ENCODE measurements around the gene GTSE1. TPM values are rescaled to one million over a fixed set of nuclear protein-coding genes. Genes with fewer than 3 reads are reported as not detected.
A peak's percentile ranks its signal among the peaks of the same experiment; 100 is the strongest.

Gene GTSE1
- total RNA-seq, 1 donor from 2014 or later = 16.7 TPM

- no peak for TF ChIP-seq CTCF (IDR thresholded peaks at IDR 0.05; ENCODE audit: unreplicated experiment)
- Mint-ChIP-seq H3K27me3 (ENCODE audit: low read depth) (no peaks in the 10 kb centered on the region), H3K9me3 (no peaks in the 10 kb centered on the region), H3K27ac (no peak overlapping the region), H3K4me3 (no peak overlapping the region), H3K4me1 (peaks cover 6% of the 10 kb centered on the region), H3K36me3 (peaks cover 4% of the 10 kb centered on the region)
- no peak for DNase-seq (ENCODE audit: low spot score in 2 of 2, unreplicated experiment in 2 of 2)
Observed at GRCh38 chr22:46330426-46330825, 33.8 kb downstream of the GTSE1 start.

- no peak overlapping the region for H3K4me3 Mint-ChIP-seq
- DNase-seq (ENCODE audit: low spot score in 2 of 2, unreplicated experiment in 2 of 2) = no peak
- H3K27ac Mint-ChIP-seq = no peak overlapping the region
- H3K4me1 Mint-ChIP-seq = peaks cover 10% of the 10 kb centered on the region
- H3K27me3 Mint-ChIP-seq (ENCODE audit: low read depth) = no peaks in the 10 kb centered on the region
- H3K36me3 Mint-ChIP-seq = peaks cover 2% of the 10 kb centered on the region
- no peak for TF ChIP-seq CTCF (IDR thresholded peaks at IDR 0.05; ENCODE audit: unreplicated experiment)
- H3K9me3 Mint-ChIP-seq = no peaks in the 10 kb centered on the region
Observed at GRCh38 chr22:46331496-46331895, 34.8 kb downstream of the GTSE1 start.

- H3K36me3 Mint-ChIP-seq = peaks cover 15% of the 10 kb centered on the region
- no peak for TF ChIP-seq CTCF (IDR thresholded peaks at IDR 0.05; ENCODE audit: unreplicated experiment)
- H3K9me3 Mint-ChIP-seq = no peaks in the 10 kb centered on the region
- peak; percentile 73 to 76 for DNase-seq (ENCODE audit: low spot score in 2 of 2, unreplicated experiment in 2 of 2)
- H3K4me3 Mint-ChIP-seq = peak within 1 kb of the TSS; percentile 94
- peaks cover 16% of the 10 kb centered on the region for H3K4me1 Mint-ChIP-seq
- peak within 1 kb of the TSS; percentile 97 for H3K27ac Mint-ChIP-seq
- H3K27me3 Mint-ChIP-seq (ENCODE audit: low read depth) = no peaks in the 10 kb centered on the region
Observed at GRCh38 chr22:46335201-46336118, 38.8 kb downstream of the GTSE1 start, which contains the start of gene TRMU. Gene TRMU (plus strand): TSS chr22:46335714. CDS start chr22:46335765, 51 bp downstream.

GRCh38 chr22:46336119-46337078 lies 39.7 kb downstream of the GTSE1 start:
- H3K27me3 Mint-ChIP-seq (ENCODE audit: low read depth) = no peaks in the 10 kb centered on the region
- H3K27ac Mint-ChIP-seq = peak overlapping the region; percentile 93
- H3K4me1 Mint-ChIP-seq = peaks cover 16% of the 10 kb centered on the region
- peak overlapping the region; percentile 94 for H3K4me3 Mint-ChIP-seq
- DNase-seq (ENCODE audit: low spot score in 2 of 2, unreplicated experiment in 2 of 2) = no peak
- TF ChIP-seq CTCF (IDR thresholded peaks at IDR 0.05; ENCODE audit: unreplicated experiment) = no peak
- peaks cover 20% of the 10 kb centered on the region for H3K36me3 Mint-ChIP-seq
- H3K9me3 Mint-ChIP-seq = no peaks in the 10 kb centered on the region

- Mint-ChIP-seq H3K36me3 (peaks cover 28% of the 10 kb centered on the region), H3K4me3 (no peak overlapping the region), H3K27ac (no peak overlapping the region), H3K9me3 (no peaks in the 10 kb centered on the region), H3K27me3 (ENCODE audit: low read depth) (no peaks in the 10 kb centered on the region), H3K4me1 (peaks cover 16% of the 10 kb centered on the region)
- no peak for DNase-seq (ENCODE audit: low spot score in 2 of 2, unreplicated experiment in 2 of 2)
- TF ChIP-seq CTCF (IDR thresholded peaks at IDR 0.05; ENCODE audit: unreplicated experiment) = no peak
Observed at GRCh38 chr22:46337870-46338269, 41.2 kb downstream of the GTSE1 start.

Measured in mesothelial cell of epicardium (in vitro differentiated cells).